A549 (cell line): ENCODE data around the gene DNAAF5.

ENCODE experiments used
- CTCF ChIP-seq: fragments of >200 bp; sonication (Bioruptor Twin); formaldehyde crosslinking; IDR thresholded peaks from 3 replicates; pipeline ENCODE4 v1.5.1; 2016
- EHMT2 ChIP-seq: fragments of 200-600 bp; sonication (generic); IDR thresholded peaks from 2 replicates; pipeline ENCODE4 v1.6.1; 2016; ENCODE audit warnings: antibody characterized with exemption, low read depth, mild to moderate bottlenecking, moderate library complexity
- ELK1 ChIP-seq: fragments of 150-350 bp; IDR thresholded peaks from 2 replicates; pipeline ENCODE4 v1.6.1; 2014; ENCODE audit warnings: low read depth, mild to moderate bottlenecking, low read length
- JUNB ChIP-seq: fragments of >200 bp; sonication (Bioruptor Twin); formaldehyde crosslinking; IDR thresholded peaks from 2 replicates; pipeline ENCODE4 v1.6.1; 2016
- KDM1A ChIP-seq: fragments of 200-600 bp; sonication (generic); IDR thresholded peaks from 2 replicates; pipeline ENCODE4 v1.6.1; 2016; ENCODE audit warnings: low read depth, mild to moderate bottlenecking
- POLR2A ChIP-seq: IDR thresholded peaks from 2 replicates; pipeline ENCODE4 v1.6.1; 2012; ENCODE audit warnings: mild to moderate bottlenecking, low read length

- no peak for TF ChIP-seq POLR2A
- no peak for TF ChIP-seq CTCF
- TF ChIP-seq EHMT2, result no peak
- TF ChIP-seq ELK1, result no peak
- no peak for TF ChIP-seq KDM1A
- no peak for TF ChIP-seq JUNB
Measured at GRCh38 chr7:729140-730000, 2.9 kb downstream of the DNAAF5 start.
